BLaER1 (cell line): ENCODE data around the gene RNU7-1.

Source experiments
- H3K27ac ChIP-seq: shearing (Covaris generic); formaldehyde crosslinking; 2 replicates; pipeline ENCODE4 v1.8.1; 2022
- H3K27me3 ChIP-seq: shearing (Covaris generic); formaldehyde crosslinking; 2 replicates; pipeline ENCODE4 v1.8.1; 2022
- H3K36me3 ChIP-seq: shearing (Covaris generic); formaldehyde crosslinking; 2 replicates; pipeline ENCODE4 v1.8.1; 2022
- H3K4me1 ChIP-seq: shearing (Covaris generic); formaldehyde crosslinking; 2 replicates; pipeline ENCODE4 v1.8.1; 2022
- H3K4me2 ChIP-seq: shearing (Covaris generic); formaldehyde crosslinking; 2 replicates; pipeline ENCODE4 v1.8.1; 2022
- H3K4me3 ChIP-seq: shearing (Covaris generic); formaldehyde crosslinking; 2 replicates; pipeline ENCODE4 v1.8.1; 2022
- H3K9ac ChIP-seq: shearing (Covaris generic); formaldehyde crosslinking; 2 replicates; pipeline ENCODE4 v1.8.1; 2022
- H3K9me3 ChIP-seq: shearing (Covaris generic); formaldehyde crosslinking; 2 replicates; pipeline ENCODE4 v1.8.1; 2022
- H4K20me1 ChIP-seq: shearing (Covaris generic); formaldehyde crosslinking; 2 replicates; pipeline ENCODE4 v1.8.1; 2022
- Cebpa-rat ChIP-seq: shearing (Covaris generic); IDR thresholded peaks from 2 replicates; pipeline ENCODE4 v1.8.1; 2022

The RNU7-1 gene

GRCh38 chr12:6970096-6970527 is 26.5 kb downstream of the RNU7-1 start:
- Histone ChIP-seq H3K4me1 (peaks cover 63% of the 10 kb centered on the region), H4K20me1 (peaks cover 9% of the 10 kb centered on the region; the same call in 1 of the 2 replicates), H3K9me3 (no peaks in the 10 kb centered on the region), H3K27me3 (no peaks in the 10 kb centered on the region), H3K27ac (peak overlapping the region; percentile 98), H3K9ac (peak overlapping the region; percentile 99), H3K4me2 (peak overlapping the region; percentile 99), H3K36me3 (peaks cover 70% of the 10 kb centered on the region), H3K4me3 (peak overlapping the region; percentile 97)
- TF ChIP-seq Cebpa-rat = no peak

- H4K20me1 ChIP-seq = peaks cover 4% of the 10 kb centered on the region; the same call in 1 of the 2 replicates
- H3K4me3 ChIP-seq = no peak overlapping the region
- no peaks in the 10 kb centered on the region for H3K9me3 ChIP-seq
- H3K27me3 ChIP-seq = no peaks in the 10 kb centered on the region
- no peak overlapping the region for H3K27ac ChIP-seq
- peaks cover 34% of the 10 kb centered on the region for H3K4me1 ChIP-seq
- H3K9ac ChIP-seq = no peak overlapping the region
- TF ChIP-seq Cebpa-rat = no peak
- H3K4me2 ChIP-seq = no peak overlapping the region
- H3K36me3 ChIP-seq = peaks cover 70% of the 10 kb centered on the region
Measured at GRCh38 chr12:6974180-6974579, 30.6 kb downstream of the RNU7-1 start.

DNA sequence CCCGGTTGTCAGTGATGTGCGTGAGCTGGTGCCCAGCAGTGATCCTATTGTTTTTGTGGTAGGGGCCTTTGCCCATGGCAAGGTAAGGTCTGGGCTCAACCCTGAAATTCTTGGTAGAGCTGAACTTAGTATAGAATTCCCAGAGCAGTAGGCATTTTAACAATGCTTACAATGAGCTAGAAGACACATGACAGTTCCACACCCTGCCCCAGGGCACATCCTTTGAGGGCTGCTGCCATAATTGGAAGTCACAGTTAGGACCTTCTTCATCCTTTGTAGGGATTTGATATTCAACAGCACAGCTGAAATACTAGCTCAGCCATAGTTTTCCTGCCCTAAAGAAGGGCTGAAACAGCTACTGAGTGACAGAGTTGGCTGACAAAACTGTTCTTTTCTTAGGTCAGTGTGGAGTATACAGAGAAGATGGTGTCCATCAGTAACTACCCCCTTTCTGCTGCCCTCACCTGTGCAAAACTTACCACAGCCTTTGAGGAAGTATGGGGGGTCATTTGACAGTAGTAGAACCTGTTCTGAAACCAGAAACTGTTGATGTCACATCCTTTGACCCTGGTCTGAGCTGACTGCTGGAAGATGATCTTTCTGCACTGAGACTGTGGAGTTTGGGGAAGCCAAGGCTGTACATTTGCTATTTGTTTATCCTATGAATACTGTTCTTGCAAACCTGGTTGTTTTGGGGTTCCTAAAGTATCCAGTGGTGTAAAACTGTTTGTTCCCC is 31.8 kb downstream of the RNU7-1 start:
- peaks cover 30% of the 10 kb centered on the region for H3K4me1 ChIP-seq
- no peaks in the 10 kb centered on the region for H4K20me1 ChIP-seq
- no peaks in the 10 kb centered on the region for H3K27me3 ChIP-seq
- no peak overlapping the region for H3K4me2 ChIP-seq
- H3K36me3 ChIP-seq = peaks cover 80% of the 10 kb centered on the region
- H3K9ac ChIP-seq = peak overlapping the region; percentile 9; the same call in 1 of the 2 replicates
- no peak for TF ChIP-seq Cebpa-rat
- no peak overlapping the region for H3K4me3 ChIP-seq
- H3K27ac ChIP-seq = no peak overlapping the region
- no peaks in the 10 kb centered on the region for H3K9me3 ChIP-seq

DNA sequence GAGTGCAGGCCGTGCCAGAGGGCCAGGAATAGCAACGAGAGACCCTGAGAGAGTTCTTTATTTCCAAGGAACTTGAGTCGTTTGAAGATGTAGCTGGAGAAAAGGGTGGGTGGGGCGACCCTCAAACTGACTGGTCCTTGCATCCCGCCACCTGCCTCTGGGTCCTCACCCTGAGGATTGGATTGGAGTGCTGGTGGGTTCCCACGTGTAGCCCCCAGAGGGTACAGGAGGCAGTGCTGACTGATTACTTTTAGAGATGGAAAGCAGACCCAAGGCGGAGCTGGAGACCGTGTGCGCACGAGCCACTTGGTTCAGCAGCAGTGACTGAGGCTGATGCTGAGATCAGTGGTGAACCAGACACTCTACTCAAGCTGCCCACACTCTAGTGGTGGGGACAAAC is 34.0 kb downstream of the RNU7-1 start:
- H3K9ac ChIP-seq = no peak overlapping the region
- peaks cover 17% of the 10 kb centered on the region for H3K4me1 ChIP-seq
- H3K4me2 ChIP-seq = no peak overlapping the region
- no peaks in the 10 kb centered on the region for H4K20me1 ChIP-seq
- H3K27me3 ChIP-seq = no peaks in the 10 kb centered on the region
- H3K4me3 ChIP-seq = no peak overlapping the region
- H3K9me3 ChIP-seq = no peaks in the 10 kb centered on the region
- no peak for TF ChIP-seq Cebpa-rat
- H3K27ac ChIP-seq = no peak overlapping the region
- H3K36me3 ChIP-seq = peaks cover 100% of the 10 kb centered on the region

DNA sequence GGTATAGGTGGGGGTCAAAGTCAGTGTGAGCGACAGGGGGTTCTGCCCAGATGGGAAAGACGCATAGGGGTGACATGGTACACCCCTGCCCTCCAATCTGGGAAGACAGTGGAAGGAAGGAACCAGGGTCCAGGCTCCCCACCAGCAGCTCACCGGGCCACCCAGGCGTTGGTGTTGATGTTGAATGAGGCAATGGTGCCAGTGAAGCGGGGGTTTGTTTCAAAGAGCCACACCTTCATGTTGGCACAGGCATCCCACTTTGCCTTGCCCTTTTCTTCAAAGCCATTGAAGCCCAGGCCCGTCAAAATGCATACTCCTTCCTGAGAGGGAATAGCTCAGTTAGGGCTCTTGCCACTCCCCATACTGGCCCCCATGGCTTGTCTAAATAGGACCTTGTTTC is 34.6 kb downstream of the RNU7-1 start:
- H3K4me1 ChIP-seq = peaks cover 11% of the 10 kb centered on the region
- H4K20me1 ChIP-seq = no peaks in the 10 kb centered on the region
- no peaks in the 10 kb centered on the region for H3K9me3 ChIP-seq
- no peaks in the 10 kb centered on the region for H3K27me3 ChIP-seq
- H3K4me3 ChIP-seq = no peak overlapping the region
- TF ChIP-seq Cebpa-rat = no peak
- H3K4me2 ChIP-seq = no peak overlapping the region
- no peak overlapping the region for H3K27ac ChIP-seq
- H3K36me3 ChIP-seq = peaks cover 100% of the 10 kb centered on the region
- H3K9ac ChIP-seq = no peak overlapping the region

GRCh38 chr12:6978611-6979011 is 35.0 kb downstream of the RNU7-1 start:
- Histone ChIP-seq H4K20me1 (no peaks in the 10 kb centered on the region), H3K4me3 (no peak overlapping the region), H3K27ac (no peak overlapping the region), H3K36me3 (peaks cover 100% of the 10 kb centered on the region), H3K27me3 (no peaks in the 10 kb centered on the region), H3K9ac (no peak overlapping the region), H3K4me1 (peaks cover 7% of the 10 kb centered on the region; the same call in 1 of the 2 replicates), H3K4me2 (no peak overlapping the region), H3K9me3 (no peaks in the 10 kb centered on the region)
- no peak for TF ChIP-seq Cebpa-rat

DNA sequence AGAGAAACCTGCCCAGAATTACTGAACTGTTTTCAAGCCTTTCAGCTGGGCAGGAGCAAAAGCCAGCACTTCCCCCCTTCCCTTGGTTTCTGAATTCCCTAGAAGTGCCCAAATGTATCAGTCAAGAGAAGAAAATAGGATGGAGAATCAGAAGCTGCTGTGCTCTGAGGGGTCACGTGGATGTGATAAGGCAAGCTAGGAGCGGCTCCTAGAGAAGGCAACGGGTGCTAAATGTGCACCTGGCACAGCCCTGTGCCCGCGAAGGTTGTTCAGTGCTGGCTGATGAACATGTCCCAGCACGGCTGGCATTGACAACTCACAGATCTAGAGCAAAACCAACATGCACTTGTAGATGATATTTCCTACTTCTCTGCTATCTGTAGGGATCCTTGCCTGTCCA is 35.4 kb downstream of the RNU7-1 start:
- Histone ChIP-seq H3K4me2 (no peak overlapping the region), H3K27ac (no peak overlapping the region), H3K9me3 (no peaks in the 10 kb centered on the region), H3K4me1 (0 out of 2 replicates have a peak, but pooled peaks cover 3% of the 10 kb centered on the region), H3K27me3 (no peaks in the 10 kb centered on the region), H4K20me1 (no peaks in the 10 kb centered on the region), H3K4me3 (no peak overlapping the region), H3K36me3 (peaks cover 100% of the 10 kb centered on the region), H3K9ac (no peak overlapping the region)
- no peak for TF ChIP-seq Cebpa-rat

- Histone ChIP-seq H3K27ac (no peak overlapping the region), H4K20me1 (no peaks in the 10 kb centered on the region), H3K36me3 (peaks cover 100% of the 10 kb centered on the region), H3K4me2 (no peak overlapping the region), H3K27me3 (no peaks in the 10 kb centered on the region), H3K4me3 (no peak overlapping the region), H3K9me3 (no peaks in the 10 kb centered on the region), H3K9ac (no peak overlapping the region), H3K4me1 (no peaks in the 10 kb centered on the region)
- no peak for TF ChIP-seq Cebpa-rat
Measured at GRCh38 chr12:6979453-6979852, 35.8 kb downstream of the RNU7-1 start.

DNA sequence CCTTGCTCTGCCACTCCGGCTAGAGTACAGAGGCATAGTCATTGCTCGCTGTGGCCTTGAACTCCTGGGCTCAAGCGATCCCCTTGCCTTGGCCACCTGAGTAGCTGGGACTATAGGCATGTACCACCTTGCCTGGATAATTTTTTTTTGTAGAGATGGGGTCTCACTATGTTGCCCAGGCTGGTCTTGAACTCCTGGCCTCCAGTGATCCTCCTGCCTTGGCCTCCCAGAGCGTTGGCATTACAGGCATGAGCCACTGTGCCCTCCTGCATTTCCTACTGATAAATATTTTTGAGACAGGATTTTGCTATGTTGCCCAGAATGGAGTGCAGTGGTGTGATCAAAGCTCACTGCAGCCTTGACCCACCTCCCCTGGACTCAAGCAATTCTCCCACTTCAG is 36.5 kb downstream of the RNU7-1 start:
- no peak overlapping the region for H3K4me3 ChIP-seq
- H3K4me1 ChIP-seq = no peaks in the 10 kb centered on the region
- H3K36me3 ChIP-seq = peaks cover 100% of the 10 kb centered on the region
- no peaks in the 10 kb centered on the region for H4K20me1 ChIP-seq
- H3K4me2 ChIP-seq = no peak overlapping the region
- H3K9me3 ChIP-seq = no peaks in the 10 kb centered on the region
- no peak for TF ChIP-seq Cebpa-rat
- H3K27me3 ChIP-seq = no peaks in the 10 kb centered on the region
- H3K27ac ChIP-seq = no peak overlapping the region
- H3K9ac ChIP-seq = no peak overlapping the region

- no peak overlapping the region for H3K9ac ChIP-seq
- H4K20me1 ChIP-seq = no peaks in the 10 kb centered on the region
- H3K4me1 ChIP-seq = no peaks in the 10 kb centered on the region
- TF ChIP-seq Cebpa-rat = no peak
- no peak overlapping the region for H3K4me3 ChIP-seq
- peaks cover 100% of the 10 kb centered on the region for H3K36me3 ChIP-seq
- no peak overlapping the region for H3K27ac ChIP-seq
- no peaks in the 10 kb centered on the region for H3K9me3 ChIP-seq
- H3K4me2 ChIP-seq = no peak overlapping the region
- H3K27me3 ChIP-seq = no peaks in the 10 kb centered on the region
Measured at GRCh38 chr12:6980740-6981139, 37.1 kb downstream of the RNU7-1 start.
